Subcutaneous abdominal adipose tissue (tissue), 5 donors: ENCODE results near the gene THOC6.

Source experiments
- H3K27ac ChIP-seq: one replicate; pipeline ENCODE4 v1.7.0; 2013; ENCODE audit warnings: low read depth, mild to moderate bottlenecking, inconsistent platforms, low read length, moderate library complexity
- H3K27me3 ChIP-seq, 5 donors: one replicate each; pipeline ENCODE4 v1.7.0; 2013; ENCODE audit warnings: low read length in 5 of 5, inconsistent platforms in 1 of 5; ENCODE audit not compliant: control insufficient read depth in 5 of 5, insufficient read depth in 4 of 5
- H3K36me3 ChIP-seq, 5 donors: one replicate each; pipeline ENCODE4 v1.7.0; 2013; ENCODE audit warnings: low read length in 5 of 5; ENCODE audit not compliant: control insufficient read depth in 5 of 5, insufficient read depth in 5 of 5
- H3K4me1 ChIP-seq, 5 donors: one replicate each; pipeline ENCODE4 v1.7.0; 2013; ENCODE audit warnings: low read length in 5 of 5, mild to moderate bottlenecking in 3 of 5, moderate library complexity in 1 of 5; ENCODE audit not compliant: control insufficient read depth in 5 of 5, insufficient read depth in 5 of 5
- H3K4me3 ChIP-seq, 5 donors: one replicate each; pipeline ENCODE4 v1.7.0; 2013; ENCODE audit warnings: low read length in 5 of 5, low read depth in 1 of 5
- H3K9ac ChIP-seq, 5 donors: one replicate each; pipeline ENCODE4 v1.7.0; 2013; ENCODE audit warnings: low read length in 5 of 5, mild to moderate bottlenecking in 4 of 5, moderate library complexity in 3 of 5
- H3K9me3 ChIP-seq, 5 donors: one replicate each; pipeline ENCODE4 v1.7.0; 2013; ENCODE audit warnings: low read length in 5 of 5; ENCODE audit not compliant: control insufficient read depth in 5 of 5
- donor health status: healthy.
- donor health status: healthy.
- donor health status: healthy.
- donor health status: healthy.
- donor health status: healthy.

Gene THOC6

DNA sequence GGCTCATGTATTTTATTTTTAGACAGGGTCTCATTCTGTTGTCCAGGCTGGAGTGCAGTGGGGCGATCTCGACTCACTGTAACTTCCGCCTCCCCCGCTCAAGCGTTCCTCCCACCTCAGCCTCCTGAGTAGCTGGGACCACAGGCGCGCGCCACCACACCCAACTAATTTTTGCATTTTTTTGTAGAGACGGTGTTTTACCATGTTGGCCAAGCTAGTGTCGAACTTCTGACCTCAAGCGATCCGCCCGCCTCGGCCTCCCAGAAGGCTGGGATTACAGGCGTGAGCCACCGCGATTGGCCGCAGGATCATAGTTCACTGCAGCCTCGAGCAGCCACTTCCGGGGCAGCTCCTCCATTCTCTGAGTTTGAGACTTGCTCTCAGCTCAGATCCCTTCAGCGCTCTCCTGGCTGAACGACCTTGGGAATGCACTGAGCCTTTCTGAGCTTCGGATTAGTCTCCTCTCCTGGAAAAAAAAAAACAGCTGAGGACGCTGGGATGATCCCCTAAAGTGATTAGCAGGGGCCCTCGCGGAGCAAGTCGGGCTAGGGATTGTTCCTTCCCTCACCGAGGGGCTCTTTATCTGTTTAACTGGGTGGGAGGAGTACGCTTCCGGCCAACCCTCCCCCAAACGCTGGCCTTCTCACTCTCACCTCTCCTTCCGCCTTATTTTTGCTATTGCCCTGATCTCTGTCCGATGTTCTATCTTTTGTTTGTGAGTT lies 42.5 kb upstream of the THOC6 start:
- Histone ChIP-seq H3K4me3 (peak overlapping the region in 4 of 5 donors; percentile 59 to 89 (median 86)), H3K9ac (peak overlapping the region in 3 of 5 donors; percentile 93 to 96 (median 96)), H3K9me3 (no peaks in the 10 kb centered on the region), H3K36me3 (no peaks in the 10 kb centered on the region), H3K4me1 (peaks cover 0 to 37% (median 25%) of the 10 kb centered on the region in 5 donors), H3K27ac (no peak overlapping the region), H3K27me3 (peaks cover 0 to 13% (median 6%) of the 10 kb centered on the region in 5 donors)

DNA sequence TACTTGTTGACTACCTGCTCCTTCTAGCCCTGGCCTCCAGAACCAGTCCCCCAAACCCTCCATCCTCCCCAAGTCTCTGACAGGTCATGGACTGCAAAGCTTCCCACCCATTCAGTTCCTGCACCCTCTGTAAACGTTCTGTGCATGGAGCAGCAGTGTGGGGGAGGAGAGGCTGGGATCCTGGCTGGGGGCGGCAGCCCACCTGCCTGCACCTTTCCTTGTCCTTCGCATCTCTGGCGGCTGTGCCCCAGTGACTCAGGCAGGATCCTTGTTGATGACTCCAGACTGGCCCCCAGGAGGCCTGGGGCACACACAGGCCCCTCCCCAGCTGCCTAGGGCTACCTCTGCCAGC lies 42.0 kb upstream of the THOC6 start:
- Histone ChIP-seq H3K27ac (no peak overlapping the region), H3K9me3 (no peaks in the 10 kb centered on the region), H3K4me1 (peaks cover 0 to 37% (median 25%) of the 10 kb centered on the region in 5 donors), H3K4me3 (no peak overlapping the region), H3K27me3 (peaks cover 0 to 12% (median 6%) of the 10 kb centered on the region in 5 donors), H3K36me3 (no peaks in the 10 kb centered on the region), H3K9ac (no peak overlapping the region)

DNA sequence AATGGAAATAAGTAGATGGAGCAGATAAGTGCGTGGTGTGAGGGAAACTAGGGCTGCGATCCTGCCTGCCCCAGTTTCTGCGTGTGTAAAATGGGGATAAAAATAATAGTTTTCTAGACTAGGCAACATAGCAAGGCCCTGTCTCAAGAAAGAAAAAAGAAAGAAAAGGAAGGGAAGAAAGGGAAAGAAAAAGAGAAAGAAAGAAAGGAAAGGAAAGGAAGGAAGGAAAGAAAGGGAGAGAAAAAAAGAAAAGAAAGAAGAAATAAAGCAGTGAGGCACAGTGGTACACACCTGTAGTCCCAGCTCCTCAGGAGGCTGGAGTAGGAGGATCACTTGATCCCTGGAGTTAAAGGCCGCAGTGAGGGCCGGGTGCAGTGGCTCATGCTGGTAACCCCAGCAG lies 41.4 kb upstream of the THOC6 start:
- Histone ChIP-seq H3K4me1 (peaks cover 0 to 37% (median 25%) of the 10 kb centered on the region in 5 donors), H3K27me3 (peaks cover 0 to 14% (median 6%) of the 10 kb centered on the region in 5 donors), H3K27ac (no peak overlapping the region), H3K36me3 (no peaks in the 10 kb centered on the region), H3K9ac (no peak overlapping the region), H3K9me3 (no peaks in the 10 kb centered on the region), H3K4me3 (no peak overlapping the region)

- Histone ChIP-seq H3K4me1 (peaks cover 0 to 37% (median 25%) of the 10 kb centered on the region in 5 donors), H3K36me3 (no peaks in the 10 kb centered on the region), H3K4me3 (peak overlapping the region in 1 of 5 donors; percentile 44), H3K27me3 (peaks cover 0 to 13% (median 10%) of the 10 kb centered on the region in 5 donors), H3K9ac (no peak overlapping the region), H3K9me3 (no peaks in the 10 kb centered on the region), H3K27ac (no peak overlapping the region)
Measured at GRCh38 chr16:2983706-2984136, 40.1 kb upstream of the THOC6 start.

- H3K4me1 ChIP-seq: peaks cover 0 to 28% (median 19%) of the 10 kb centered on the region in 5 donors
- no peak overlapping the region for H3K9ac ChIP-seq
- H3K36me3 ChIP-seq: no peaks in the 10 kb centered on the region
- no peak overlapping the region for H3K27ac ChIP-seq
- H3K4me3 ChIP-seq: no peak overlapping the region
- peaks cover 0 to 18% (median 4%) of the 10 kb centered on the region in 5 donors for H3K27me3 ChIP-seq
- no peaks in the 10 kb centered on the region for H3K9me3 ChIP-seq
Measured at GRCh38 chr16:2985462-2985861, 38.4 kb upstream of the THOC6 start.

DNA sequence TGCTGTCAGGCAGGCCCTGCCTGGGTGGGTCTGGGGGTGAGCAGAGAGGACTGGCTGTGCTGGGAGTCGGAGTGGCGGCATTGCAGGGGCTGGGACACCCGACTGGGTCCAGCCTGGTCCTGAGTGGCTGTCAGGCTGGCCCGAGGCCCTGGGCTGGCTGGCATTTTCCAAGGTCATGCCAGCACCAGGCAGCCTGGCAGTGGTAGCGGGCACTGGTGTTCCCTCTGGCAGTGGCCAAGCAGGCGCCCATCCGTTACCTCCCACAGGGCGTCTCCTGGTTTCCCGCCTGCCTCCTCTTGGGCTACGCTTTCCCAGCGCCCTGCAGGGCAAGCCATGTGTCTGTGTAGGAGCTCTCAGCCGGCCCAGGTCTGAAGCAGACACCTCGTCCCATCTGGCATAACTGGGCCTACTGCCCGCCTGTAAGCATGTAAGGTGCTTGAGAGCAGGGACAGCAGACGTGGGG lies 37.9 kb upstream of the THOC6 start:
- Histone ChIP-seq H3K27me3 (peaks cover 0 to 18% (median 4%) of the 10 kb centered on the region in 5 donors), H3K36me3 (no peaks in the 10 kb centered on the region), H3K4me3 (no peak overlapping the region), H3K9me3 (no peaks in the 10 kb centered on the region), H3K27ac (no peak overlapping the region), H3K9ac (peak overlapping the region in 1 of 5 donors; percentile 20), H3K4me1 (peaks cover 0 to 23% (median 14%) of the 10 kb centered on the region in 5 donors)

DNA sequence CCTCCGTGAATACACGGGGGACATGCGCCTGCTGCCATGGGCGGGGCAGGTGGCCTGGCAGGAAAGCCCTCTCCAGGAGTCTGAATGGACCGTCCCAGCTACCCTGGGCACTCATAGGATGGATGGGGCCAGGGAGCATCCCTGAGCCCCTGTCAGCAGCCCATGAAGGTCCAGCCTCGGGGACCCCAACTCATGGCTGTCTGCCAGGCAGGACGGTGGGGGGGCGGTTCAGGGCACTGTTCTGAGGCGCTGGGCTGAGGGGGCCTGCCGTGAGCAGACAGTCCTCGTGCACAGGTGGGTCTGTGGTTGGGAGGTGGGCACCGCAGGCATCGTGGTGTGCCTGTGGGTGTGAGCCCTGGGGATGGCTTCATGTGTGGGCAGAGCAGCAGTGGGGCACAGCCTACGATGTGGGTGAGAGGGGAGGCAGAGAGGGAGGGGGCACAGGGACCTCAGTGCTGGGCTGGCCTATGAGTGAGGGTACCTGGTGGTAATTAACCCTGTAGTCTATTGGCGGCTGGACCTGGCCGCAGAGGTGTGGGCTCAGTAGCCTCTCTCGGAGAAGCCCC lies 37.1 kb upstream of the THOC6 start:
- peaks cover 0 to 22% (median 13%) of the 10 kb centered on the region in 5 donors for H3K4me1 ChIP-seq
- H3K36me3 ChIP-seq: no peaks in the 10 kb centered on the region
- H3K9ac ChIP-seq: no peak overlapping the region
- no peaks in the 10 kb centered on the region for H3K9me3 ChIP-seq
- H3K27me3 ChIP-seq: peaks cover 0 to 18% (median 4%) of the 10 kb centered on the region in 5 donors
- H3K27ac ChIP-seq: no peak overlapping the region
- no peak overlapping the region for H3K4me3 ChIP-seq

DNA sequence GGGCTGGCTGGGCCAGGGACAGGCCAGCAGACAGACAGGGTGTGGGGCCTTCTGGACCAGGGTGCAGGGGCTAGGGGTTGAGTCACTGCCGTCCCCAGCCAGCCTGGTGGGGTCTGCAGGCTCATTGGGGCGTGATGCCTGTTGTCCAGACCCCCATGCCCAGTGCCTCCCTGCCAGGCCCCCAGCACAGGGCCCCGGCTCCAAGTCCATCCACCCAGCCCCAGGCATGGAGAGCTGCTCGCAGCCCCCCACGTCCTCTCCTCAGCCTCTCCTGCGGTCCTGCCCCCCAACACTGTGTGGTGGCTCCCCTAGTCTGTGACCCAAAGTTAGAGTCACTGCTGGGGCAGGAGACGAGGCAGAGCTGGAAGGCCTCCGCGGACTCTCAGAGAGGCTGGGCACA lies 36.5 kb upstream of the THOC6 start:
- H3K27me3 ChIP-seq: peaks cover 0 to 18% (median 4%) of the 10 kb centered on the region in 5 donors
- H3K27ac ChIP-seq: no peak overlapping the region
- no peak overlapping the region for H3K4me3 ChIP-seq
- H3K9ac ChIP-seq: no peak overlapping the region
- H3K36me3 ChIP-seq: no peaks in the 10 kb centered on the region
- H3K4me1 ChIP-seq: peaks cover 0 to 28% (median 19%) of the 10 kb centered on the region in 5 donors
- no peaks in the 10 kb centered on the region for H3K9me3 ChIP-seq

DNA sequence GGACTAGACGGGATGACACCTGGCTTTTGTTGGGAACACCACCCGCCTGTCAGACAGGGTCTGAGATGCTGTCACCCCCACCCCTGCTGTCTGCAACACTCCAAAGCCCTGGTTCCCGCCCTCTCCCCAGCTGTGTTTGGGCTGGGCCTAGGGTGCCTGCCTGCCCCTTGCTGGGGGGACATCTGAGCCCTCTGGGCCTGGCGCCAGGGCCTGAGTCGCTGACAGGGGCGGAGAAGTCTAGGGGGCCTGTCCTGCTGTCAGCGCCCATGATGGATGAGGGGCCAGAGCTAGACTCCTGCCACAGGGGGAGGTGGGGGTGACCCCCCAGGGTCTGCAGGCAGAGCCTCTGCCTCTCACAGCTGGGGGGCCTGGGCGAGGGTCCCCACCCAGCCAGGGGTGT lies 36.0 kb upstream of the THOC6 start:
- H3K9me3 ChIP-seq: no peaks in the 10 kb centered on the region
- no peaks in the 10 kb centered on the region for H3K36me3 ChIP-seq
- H3K27me3 ChIP-seq: peaks cover 0 to 18% (median 4%) of the 10 kb centered on the region in 5 donors
- H3K27ac ChIP-seq: no peak overlapping the region
- no peak overlapping the region for H3K9ac ChIP-seq
- no peak overlapping the region for H3K4me3 ChIP-seq
- peaks cover 0 to 33% (median 25%) of the 10 kb centered on the region in 5 donors for H3K4me1 ChIP-seq

DNA sequence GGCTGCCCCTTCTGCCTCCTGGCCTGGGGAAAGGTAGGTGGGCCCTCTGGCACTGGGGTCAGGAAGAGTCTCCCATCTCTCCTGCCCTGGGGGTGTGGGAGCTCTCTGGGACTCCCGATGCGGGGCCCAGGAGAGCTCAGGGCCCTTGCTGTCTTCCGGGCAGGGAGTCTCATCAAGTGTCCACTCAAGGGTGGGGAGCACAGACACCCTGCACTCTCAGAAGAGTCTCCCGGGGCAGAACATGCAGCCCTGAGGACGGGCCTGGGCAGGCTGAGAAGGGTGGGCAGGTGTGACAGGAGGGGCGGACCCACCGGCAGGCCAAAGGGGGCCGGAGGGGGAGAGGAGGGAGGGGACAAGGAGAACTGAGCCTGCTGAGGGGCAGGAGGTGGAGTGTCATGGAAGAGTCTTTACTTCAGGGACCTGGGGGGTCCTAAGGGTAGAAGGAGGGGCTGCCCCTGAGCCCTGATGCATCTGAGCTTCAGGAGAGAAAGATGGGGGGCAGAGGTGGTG lies 35.2 kb upstream of the THOC6 start:
- no peak overlapping the region for H3K27ac ChIP-seq
- peaks cover 0 to 18% (median 4%) of the 10 kb centered on the region in 5 donors for H3K27me3 ChIP-seq
- no peak overlapping the region for H3K4me3 ChIP-seq
- H3K36me3 ChIP-seq: no peaks in the 10 kb centered on the region
- no peaks in the 10 kb centered on the region for H3K9me3 ChIP-seq
- H3K9ac ChIP-seq: no peak overlapping the region
- peaks cover 0 to 32% (median 24%) of the 10 kb centered on the region in 5 donors for H3K4me1 ChIP-seq
